Measurements from ENCODE around the gene PDCD5.

The PDCD5 gene

DNA sequence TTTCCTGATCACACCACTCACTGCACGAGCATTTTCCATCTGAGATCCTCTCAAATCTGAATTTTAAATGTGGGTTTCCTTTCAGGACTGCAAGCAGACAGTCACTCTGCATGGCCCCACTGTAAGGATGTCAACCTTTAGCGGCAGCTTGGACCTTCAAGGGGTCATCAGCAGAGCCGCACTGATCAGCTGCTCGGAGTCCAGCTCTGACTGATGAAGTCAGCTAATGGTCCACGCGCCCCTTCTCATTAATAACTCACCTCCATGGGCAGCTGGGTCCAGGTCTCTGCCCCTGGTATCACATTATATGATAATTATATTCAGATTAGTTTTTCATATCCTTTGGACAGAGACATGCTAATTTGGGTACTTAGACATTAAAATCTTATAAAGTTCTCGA is 36.1 kb upstream of the PDCD5 start:
- Histone ChIP-seq H3K4me3 (replicated peaks; ENCODE audit: insufficient read depth, low read length) (no peak overlapping the region), H3K27me3 (ENCODE audit: insufficient read depth, poor library complexity, severe bottlenecking) (no peaks in the 10 kb centered on the region), H3K27ac (replicated peaks) (no peak overlapping the region)
- TF ChIP-seq, protein P1, sequence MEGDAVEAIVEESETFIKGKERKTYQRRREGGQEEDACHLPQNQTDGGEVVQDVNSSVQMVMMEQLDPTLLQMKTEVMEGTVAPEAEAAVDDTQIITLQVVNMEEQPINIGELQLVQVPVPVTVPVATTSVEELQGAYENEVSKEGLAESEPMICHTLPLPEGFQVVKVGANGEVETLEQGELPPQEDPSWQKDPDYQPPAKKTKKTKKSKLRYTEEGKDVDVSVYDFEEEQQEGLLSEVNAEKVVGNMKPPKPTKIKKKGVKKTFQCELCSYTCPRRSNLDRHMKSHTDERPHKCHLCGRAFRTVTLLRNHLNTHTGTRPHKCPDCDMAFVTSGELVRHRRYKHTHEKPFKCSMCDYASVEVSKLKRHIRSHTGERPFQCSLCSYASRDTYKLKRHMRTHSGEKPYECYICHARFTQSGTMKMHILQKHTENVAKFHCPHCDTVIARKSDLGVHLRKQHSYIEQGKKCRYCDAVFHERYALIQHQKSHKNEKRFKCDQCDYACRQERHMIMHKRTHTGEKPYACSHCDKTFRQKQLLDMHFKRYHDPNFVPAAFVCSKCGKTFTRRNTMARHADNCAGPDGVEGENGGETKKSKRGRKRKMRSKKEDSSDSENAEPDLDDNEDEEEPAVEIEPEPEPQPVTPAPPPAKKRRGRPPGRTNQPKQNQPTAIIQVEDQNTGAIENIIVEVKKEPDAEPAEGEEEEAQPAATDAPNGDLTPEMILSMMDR (IDR thresholded peaks at IDR 0.05; ENCODE audit: insufficient read depth, low read length), result no peak
- TF ChIP-seq SPI1 (IDR thresholded peaks at IDR 0.05; ENCODE audit: borderline replicate concordance, low read depth) (no peak), POLR2AphosphoS5 (IDR thresholded peaks at IDR 0.05; ENCODE audit: low read depth) (no peak)
- no peak for DNase-seq (ENCODE audit: low read depth in 1 of 2, low spot score in 1 of 2)

DNA sequence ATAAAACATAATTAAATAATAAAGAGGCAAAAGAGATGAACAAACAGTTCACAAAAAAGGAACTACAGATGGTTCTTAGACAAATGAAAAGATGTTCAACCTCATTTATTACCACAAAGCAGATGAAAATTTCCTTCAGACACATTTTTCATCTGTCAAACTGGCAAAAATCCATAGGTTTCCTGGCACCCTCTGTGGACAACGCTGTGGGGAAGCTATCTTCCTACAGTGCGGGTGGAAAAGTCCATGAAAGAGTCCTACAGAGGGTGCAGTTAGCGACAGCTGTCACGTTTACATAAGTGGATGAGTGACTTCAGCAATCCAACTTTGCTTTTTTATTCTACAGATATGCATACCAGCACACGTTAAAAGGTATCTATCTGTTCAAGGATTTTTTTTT is 30.3 kb upstream of the PDCD5 start:
- no peak overlapping the region for H3K4me3 ChIP-seq (replicated peaks; ENCODE audit: insufficient read depth, low read length)
- DNase-seq (ENCODE audit: low read depth in 1 of 2, low spot score in 1 of 2), result no peak
- TF ChIP-seq, protein P1 (IDR thresholded peaks at IDR 0.05; ENCODE audit: insufficient read depth, low read length), result no peak
- TF ChIP-seq POLR2AphosphoS5 (IDR thresholded peaks at IDR 0.05; ENCODE audit: low read depth) (no peak), GABPA (IDR thresholded peaks at IDR 0.05; ENCODE audit: low read depth) (no peak), SPI1 (IDR thresholded peaks at IDR 0.05; ENCODE audit: borderline replicate concordance, low read depth) (no peak)
- TF ChIP-seq, protein P2, sequence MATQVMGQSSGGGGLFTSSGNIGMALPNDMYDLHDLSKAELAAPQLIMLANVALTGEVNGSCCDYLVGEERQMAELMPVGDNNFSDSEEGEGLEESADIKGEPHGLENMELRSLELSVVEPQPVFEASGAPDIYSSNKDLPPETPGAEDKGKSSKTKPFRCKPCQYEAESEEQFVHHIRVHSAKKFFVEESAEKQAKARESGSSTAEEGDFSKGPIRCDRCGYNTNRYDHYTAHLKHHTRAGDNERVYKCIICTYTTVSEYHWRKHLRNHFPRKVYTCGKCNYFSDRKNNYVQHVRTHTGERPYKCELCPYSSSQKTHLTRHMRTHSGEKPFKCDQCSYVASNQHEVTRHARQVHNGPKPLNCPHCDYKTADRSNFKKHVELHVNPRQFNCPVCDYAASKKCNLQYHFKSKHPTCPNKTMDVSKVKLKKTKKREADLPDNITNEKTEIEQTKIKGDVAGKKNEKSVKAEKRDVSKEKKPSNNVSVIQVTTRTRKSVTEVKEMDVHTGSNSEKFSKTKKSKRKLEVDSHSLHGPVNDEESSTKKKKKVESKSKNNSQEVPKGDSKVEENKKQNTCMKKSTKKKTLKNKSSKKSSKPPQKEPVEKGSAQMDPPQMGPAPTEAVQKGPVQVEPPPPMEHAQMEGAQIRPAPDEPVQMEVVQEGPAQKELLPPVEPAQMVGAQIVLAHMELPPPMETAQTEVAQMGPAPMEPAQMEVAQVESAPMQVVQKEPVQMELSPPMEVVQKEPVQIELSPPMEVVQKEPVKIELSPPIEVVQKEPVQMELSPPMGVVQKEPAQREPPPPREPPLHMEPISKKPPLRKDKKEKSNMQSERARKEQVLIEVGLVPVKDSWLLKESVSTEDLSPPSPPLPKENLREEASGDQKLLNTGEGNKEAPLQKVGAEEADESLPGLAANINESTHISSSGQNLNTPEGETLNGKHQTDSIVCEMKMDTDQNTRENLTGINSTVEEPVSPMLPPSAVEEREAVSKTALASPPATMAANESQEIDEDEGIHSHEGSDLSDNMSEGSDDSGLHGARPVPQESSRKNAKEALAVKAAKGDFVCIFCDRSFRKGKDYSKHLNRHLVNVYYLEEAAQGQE (IDR thresholded peaks at IDR 0.05; ENCODE audit: insufficient replicate concordance, low read depth), result no peak
- no peaks in the 10 kb centered on the region for H3K27me3 ChIP-seq (ENCODE audit: insufficient read depth, poor library complexity, severe bottlenecking)
- no peak overlapping the region for H3K27ac ChIP-seq (replicated peaks)

DNA sequence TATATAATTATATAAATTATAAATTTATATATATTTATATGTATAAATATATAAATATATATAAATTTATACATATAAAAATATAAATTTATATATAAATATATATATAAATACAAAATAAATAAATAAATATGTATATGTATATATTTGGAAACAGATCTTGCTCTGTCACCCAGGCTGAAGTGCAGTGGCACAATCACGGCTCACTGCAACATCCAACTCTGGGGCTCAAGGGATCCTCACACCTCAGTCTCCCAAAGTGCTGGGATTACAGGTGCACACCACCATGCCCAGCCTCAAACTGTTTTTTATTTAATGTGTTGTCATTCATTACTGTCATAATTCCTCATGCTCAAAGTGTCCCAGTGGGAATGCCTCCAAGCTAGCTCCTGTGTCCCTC is 25.2 kb upstream of the PDCD5 start:
- H3K4me3 ChIP-seq (replicated peaks; ENCODE audit: insufficient read depth, low read length), result no peak overlapping the region
- no peak overlapping the region for H3K27ac ChIP-seq (replicated peaks)
- H3K27me3 ChIP-seq (ENCODE audit: insufficient read depth, poor library complexity, severe bottlenecking), result no peaks in the 10 kb centered on the region
- no peak for DNase-seq (ENCODE audit: low read depth in 1 of 2, low spot score in 1 of 2)
- TF ChIP-seq, protein P1 (IDR thresholded peaks at IDR 0.05; ENCODE audit: insufficient read depth, low read length), result no peak
- TF ChIP-seq, protein P2 (IDR thresholded peaks at IDR 0.05; ENCODE audit: insufficient replicate concordance, low read depth), result no peak
- TF ChIP-seq GABPA (IDR thresholded peaks at IDR 0.05; ENCODE audit: low read depth), result no peak

DNA sequence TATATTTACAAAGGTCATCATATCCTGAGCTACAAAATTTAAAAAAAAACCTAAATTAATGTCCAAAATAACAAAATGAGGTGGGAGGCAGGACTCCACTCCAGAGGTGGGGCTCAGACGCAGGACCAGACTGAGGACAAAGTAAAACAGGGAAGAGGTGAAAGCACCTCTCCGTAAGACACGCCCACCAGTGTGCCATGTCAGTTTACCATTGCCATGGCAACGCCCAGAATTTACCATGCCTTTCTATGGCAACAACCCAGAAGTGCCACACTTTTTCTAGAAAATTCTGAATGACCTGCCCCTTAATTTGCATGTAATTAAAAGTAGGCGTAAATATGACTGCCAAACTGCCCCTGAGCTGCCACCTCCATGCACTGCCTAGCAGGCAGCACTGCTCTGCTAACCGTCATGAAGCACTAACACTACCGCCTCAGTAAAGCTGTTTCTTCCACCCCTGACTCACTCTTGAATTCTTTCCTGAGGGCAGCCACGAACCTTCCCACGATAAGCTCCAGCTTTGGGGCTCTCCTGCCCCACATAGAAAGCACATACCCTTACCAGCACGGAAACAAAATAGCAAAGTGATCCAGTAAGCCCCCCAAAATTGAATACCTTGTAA is 22.3 kb upstream of the PDCD5 start:
- H3K27me3 ChIP-seq (ENCODE audit: insufficient read depth, poor library complexity, severe bottlenecking), result no peaks in the 10 kb centered on the region
- TF ChIP-seq, protein P2 (IDR thresholded peaks at IDR 0.05; ENCODE audit: insufficient replicate concordance, low read depth), result no peak
- TF ChIP-seq POLR2AphosphoS5 (IDR thresholded peaks at IDR 0.05; ENCODE audit: low read depth) (no peak), GABPA (IDR thresholded peaks at IDR 0.05; ENCODE audit: low read depth) (no peak), SPI1 (IDR thresholded peaks at IDR 0.05; ENCODE audit: borderline replicate concordance, low read depth) (no peak)
- TF ChIP-seq, protein P1 (IDR thresholded peaks at IDR 0.05; ENCODE audit: insufficient read depth, low read length), result no peak
- H3K4me3 ChIP-seq (replicated peaks; ENCODE audit: insufficient read depth, low read length), result no peak overlapping the region
- no peak overlapping the region for H3K27ac ChIP-seq (replicated peaks)
- DNase-seq (ENCODE audit: low read depth in 1 of 2, low spot score in 1 of 2), result no peak

All from HL-60 (cell line).